ENCODE measurements around the gene ATP2B2. TPM values are rescaled to one million over a fixed set of nuclear protein-coding genes. Genes with fewer than 3 reads are reported as not detected.

ATP2B2 gene
- total RNA-seq, 4 donors from 2014 or later = 0.86 to 2.2 (median 1.0) TPM; not detected in 1

- no peak overlapping the region for H3K27ac ChIP-seq
- H3K9me3 ChIP-seq = no peaks in the 10 kb centered on the region
- 91% methylated on average over 5 of the region's 5 CpGs for WGBS
- DNase-seq (ENCODE audit: low spot score in 2 of 2) = no peak
- H3K4me3 ChIP-seq = no peak overlapping the region
- H3K27me3 ChIP-seq = no peaks in the 10 kb centered on the region
- no peak for TF ChIP-seq EP300 (IDR thresholded peaks at IDR 0.05)
- no peak for TF ChIP-seq CTCF (IDR thresholded peaks at IDR 0.05)
- TF ChIP-seq POLR2A (IDR thresholded peaks at IDR 0.05) = no peak
- no peak for TF ChIP-seq POLR2AphosphoS5 (IDR thresholded peaks at IDR 0.05)
- H3K4me1 ChIP-seq = peaks cover 22% of the 10 kb centered on the region
- H3K36me3 ChIP-seq = peaks cover 49% of the 10 kb centered on the region
Measured at GRCh38 chr3:10280177-10280529, 225.2 kb downstream of the ATP2B2 start.

- no peaks in the 10 kb centered on the region for H3K27me3 ChIP-seq
- no peak overlapping the region for H3K4me3 ChIP-seq
- no peaks in the 10 kb centered on the region for H3K9me3 ChIP-seq
- peak in 1 of 2 donors; percentile 51 for DNase-seq (ENCODE audit: low spot score in 2 of 2)
- WGBS = 90% methylated on average over 8 of the region's 13 CpGs
- peaks cover 20% of the 10 kb centered on the region for H3K4me1 ChIP-seq
- TF ChIP-seq EP300 (IDR thresholded peaks at IDR 0.05) (no peak), CTCF (IDR thresholded peaks at IDR 0.05) (no peak), POLR2AphosphoS5 (IDR thresholded peaks at IDR 0.05) (no peak), POLR2A (IDR thresholded peaks at IDR 0.05) (no peak)
- H3K27ac ChIP-seq = no peak overlapping the region
- H3K36me3 ChIP-seq = peaks cover 49% of the 10 kb centered on the region
Measured at GRCh38 chr3:10279384-10280176, 225.8 kb downstream of the ATP2B2 start.

DNA sequence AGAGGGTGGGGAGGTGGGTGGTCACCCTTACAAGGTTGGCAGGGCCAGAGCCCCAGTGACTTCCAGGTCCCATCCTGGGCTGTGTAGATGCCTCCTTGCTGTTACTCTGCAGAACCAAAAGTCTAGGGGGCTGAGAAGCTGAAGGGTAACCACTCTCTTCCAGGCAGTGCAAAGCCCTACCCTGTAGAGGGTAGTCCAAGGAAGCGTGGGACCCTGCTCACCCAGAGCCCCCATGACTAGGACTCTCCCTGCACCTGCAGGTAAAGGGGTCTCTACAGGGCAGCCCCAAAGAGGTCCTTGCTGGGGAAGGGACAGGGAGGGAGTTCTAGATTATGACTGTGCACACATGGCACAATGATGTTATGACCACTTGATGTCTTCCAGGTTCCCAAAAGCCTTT, 226.9 kb downstream of the ATP2B2 start:
- H3K36me3 ChIP-seq = peaks cover 49% of the 10 kb centered on the region
- H3K27me3 ChIP-seq = no peaks in the 10 kb centered on the region
- no peak overlapping the region for H3K4me3 ChIP-seq
- TF ChIP-seq EP300 (IDR thresholded peaks at IDR 0.05) (no peak), CTCF (IDR thresholded peaks at IDR 0.05) (no peak), POLR2AphosphoS5 (IDR thresholded peaks at IDR 0.05) (no peak), POLR2A (IDR thresholded peaks at IDR 0.05) (no peak)
- peak in 1 of 2 donors; percentile 36 for DNase-seq (ENCODE audit: low spot score in 2 of 2)
- WGBS = 83% methylated on average over 1 of the region's 1 CpG
- H3K4me1 ChIP-seq = peaks cover 20% of the 10 kb centered on the region
- no peaks in the 10 kb centered on the region for H3K9me3 ChIP-seq
- no peak overlapping the region for H3K27ac ChIP-seq

DNA sequence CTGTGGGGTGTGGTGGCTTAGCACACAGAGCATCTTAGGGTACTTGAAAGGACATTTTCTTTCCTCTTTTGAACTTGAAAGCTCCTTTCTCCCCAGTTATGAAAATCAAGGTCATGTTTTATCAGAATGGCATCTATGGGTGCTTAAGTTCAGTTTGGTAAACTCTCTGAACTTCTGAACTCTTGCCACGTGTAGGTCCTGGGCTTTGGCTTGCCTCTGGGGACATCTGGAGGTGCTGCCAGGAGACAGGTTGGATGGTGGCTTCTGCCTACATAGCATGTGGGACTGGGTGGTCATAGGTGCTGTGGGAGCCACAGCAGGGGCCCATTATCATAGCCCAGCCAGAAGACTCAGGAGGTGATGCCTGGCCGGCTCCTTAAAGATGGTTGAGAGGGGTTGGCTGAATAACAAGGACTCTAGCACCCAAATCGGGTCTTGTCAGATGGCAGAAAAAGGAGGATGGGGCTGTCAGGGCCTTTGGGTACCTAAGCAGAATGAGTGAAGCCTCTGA, 228.2 kb downstream of the ATP2B2 start:
- no peak for TF ChIP-seq POLR2AphosphoS5 (IDR thresholded peaks at IDR 0.05)
- TF ChIP-seq POLR2A (IDR thresholded peaks at IDR 0.05) = no peak
- TF ChIP-seq CTCF (IDR thresholded peaks at IDR 0.05) = no peak
- TF ChIP-seq EP300 (IDR thresholded peaks at IDR 0.05) = no peak
- Histone ChIP-seq H3K36me3 (peaks cover 54% of the 10 kb centered on the region), H3K9me3 (no peaks in the 10 kb centered on the region), H3K4me1 (peaks cover 21% of the 10 kb centered on the region), H3K4me3 (no peak overlapping the region), H3K27me3 (no peaks in the 10 kb centered on the region), H3K27ac (no peak overlapping the region)
- WGBS = 87% methylated on average over 3 of the region's 3 CpGs
- peak in 1 of 2 donors; percentile 30 for DNase-seq (ENCODE audit: low spot score in 2 of 2)

- DNase-seq (ENCODE audit: low spot score in 2 of 2) = no peak
- Histone ChIP-seq H3K4me3 (no peak overlapping the region), H3K4me1 (peaks cover 21% of the 10 kb centered on the region), H3K27me3 (no peaks in the 10 kb centered on the region), H3K27ac (no peak overlapping the region), H3K9me3 (no peaks in the 10 kb centered on the region), H3K36me3 (peaks cover 61% of the 10 kb centered on the region)
- WGBS = 64% methylated on average over 1 of the region's 1 CpG
- TF ChIP-seq POLR2AphosphoS5 (IDR thresholded peaks at IDR 0.05) (no peak), POLR2A (IDR thresholded peaks at IDR 0.05) (no peak), CTCF (IDR thresholded peaks at IDR 0.05) (no peak), EP300 (IDR thresholded peaks at IDR 0.05) (no peak)
Measured at GRCh38 chr3:10274601-10275000, 230.8 kb downstream of the ATP2B2 start.
